GM23248 (cell line): ENCODE data around the gene ARL6IP1. TPM values are rescaled to one million over a fixed set of nuclear protein-coding genes. Genes with fewer than 3 reads are reported as not detected.

Experiments
- DNase-seq: peaks from one replicate; pipeline ENCODE4 v3.0.0-alpha.2; 2015
- H2AFZ ChIP-seq: fragments of 200-600 bp; sonication (generic); 2 replicates; pipeline ENCODE4 v1.6.1; 2016; ENCODE audit warnings: antibody characterized with exemption
- H3F3A ChIP-seq: fragments of 200-600 bp; sonication (generic); 2 replicates; pipeline ENCODE4 v1.6.1; 2016; ENCODE audit warnings: mild to moderate bottlenecking, antibody characterized with exemption, mixed run types; ENCODE audit not compliant: insufficient read depth
- H3K27ac ChIP-seq: fragments of 200-600 bp; sonication (generic); 2 replicates; pipeline ENCODE4 v1.5.1; 2016; ENCODE audit warnings: mild to moderate bottlenecking
- H3K27me3 ChIP-seq: fragments of 200-600 bp; sonication (generic); replicated peaks from 2 replicates; pipeline ENCODE4 v1.6.1; 2016; ENCODE audit warnings: mild to moderate bottlenecking; ENCODE audit not compliant: insufficient read depth
- H3K36me3 ChIP-seq: fragments of 200-600 bp; sonication (generic); 2 replicates; pipeline ENCODE4 v1.6.1; 2016; ENCODE audit warnings: low read depth, mild to moderate bottlenecking
- H3K4me1 ChIP-seq: fragments of 200-600 bp; sonication (generic); 2 replicates; pipeline ENCODE4 v1.6.1; 2016; ENCODE audit warnings: mild to moderate bottlenecking; ENCODE audit not compliant: insufficient read depth
- H3K4me2 ChIP-seq: fragments of 200-600 bp; sonication (generic); one replicate; pipeline ENCODE4 v1.6.1; 2016; ENCODE audit warnings: mild to moderate bottlenecking; ENCODE audit not compliant: unreplicated experiment
- H3K4me3 ChIP-seq: fragments of 200-600 bp; sonication (generic); 2 replicates; pipeline ENCODE4 v1.5.1; 2016; ENCODE audit warnings: mild to moderate bottlenecking
- H3K79me2 ChIP-seq: fragments of 200-600 bp; sonication (generic); 2 replicates; pipeline ENCODE4 v1.6.1; 2016; ENCODE audit warnings: mild to moderate bottlenecking; ENCODE audit not compliant: insufficient read depth
- H3K9ac ChIP-seq: fragments of 200-600 bp; sonication (generic); 2 replicates; pipeline ENCODE4 v1.6.1; 2016; ENCODE audit warnings: mild to moderate bottlenecking
- H3K9me2 ChIP-seq: fragments of 200-600 bp; sonication (generic); 2 replicates; pipeline ENCODE4 v1.6.1; 2016; ENCODE audit warnings: mixed run types, mild to moderate bottlenecking, moderate library complexity; ENCODE audit not compliant: insufficient read depth
- H3K9me3 ChIP-seq: fragments of 200-600 bp; sonication (generic); one replicate; pipeline ENCODE4 v1.6.1; 2017; ENCODE audit warnings: low read depth
- H4K20me1 ChIP-seq: fragments of 200-600 bp; sonication (generic); 2 replicates; pipeline ENCODE4 v1.6.0; 2016; ENCODE audit not compliant: insufficient read depth
- EZH2 ChIP-seq: fragments of 200-600 bp; sonication (generic); IDR thresholded peaks from 2 replicates; pipeline ENCODE4 v1.6.1; 2018; ENCODE audit warnings: antibody characterized with exemption, mild to moderate bottlenecking; ENCODE audit not compliant: insufficient read depth, poor library complexity, severe bottlenecking
- EZH2phosphoT487 ChIP-seq: fragments of 200-600 bp; sonication (generic); IDR thresholded peaks from 2 replicates; pipeline ENCODE4 v1.6.1; 2018; ENCODE audit warnings: antibody characterized with exemption, moderate library complexity, mild to moderate bottlenecking, low read depth; ENCODE audit not compliant: insufficient read depth
- WGBS, 2 experiments: methylation state at CpG; one replicate each; pipeline ENCODE4 v1.1.6; 2015 to 2017; ENCODE audit warnings: low lambda C conversion rate in 2 of 2, low coverage in 1 of 2; ENCODE audit errors: missing lambda C conversion rate in 2 of 2; 5-methylcytosine and 5-hydroxymethylcytosine counted together
- in situ Hi-C: fragments of 300-500 bp; cut with MboI; formaldehyde crosslinking; loops from 2 replicates; pipeline ENCODE4 v1.15.0; 2020
- polyA plus RNA-seq: library from polyadenylated mRNA; unstranded; fragments of >200 nt; fragmentation: Nextera tagmentation; extraction: Ambion mirVana; gene quantifications from 2 replicates; pipeline ENCODE4 v1.2.1, GENCODE V29; 2016
- total RNA-seq: library from RNA; depleted of rRNA; stranded (reverse); fragments of >200 nt; shearing (Covaris generic); gene quantifications from 2 replicates; pipeline ENCODE4 v1.2.3, GENCODE V29; 2014

ARL6IP1 gene
- total and polyA plus RNA-seq, 2 experiments from 2014 or later = 131 to 201 TPM

DNA sequence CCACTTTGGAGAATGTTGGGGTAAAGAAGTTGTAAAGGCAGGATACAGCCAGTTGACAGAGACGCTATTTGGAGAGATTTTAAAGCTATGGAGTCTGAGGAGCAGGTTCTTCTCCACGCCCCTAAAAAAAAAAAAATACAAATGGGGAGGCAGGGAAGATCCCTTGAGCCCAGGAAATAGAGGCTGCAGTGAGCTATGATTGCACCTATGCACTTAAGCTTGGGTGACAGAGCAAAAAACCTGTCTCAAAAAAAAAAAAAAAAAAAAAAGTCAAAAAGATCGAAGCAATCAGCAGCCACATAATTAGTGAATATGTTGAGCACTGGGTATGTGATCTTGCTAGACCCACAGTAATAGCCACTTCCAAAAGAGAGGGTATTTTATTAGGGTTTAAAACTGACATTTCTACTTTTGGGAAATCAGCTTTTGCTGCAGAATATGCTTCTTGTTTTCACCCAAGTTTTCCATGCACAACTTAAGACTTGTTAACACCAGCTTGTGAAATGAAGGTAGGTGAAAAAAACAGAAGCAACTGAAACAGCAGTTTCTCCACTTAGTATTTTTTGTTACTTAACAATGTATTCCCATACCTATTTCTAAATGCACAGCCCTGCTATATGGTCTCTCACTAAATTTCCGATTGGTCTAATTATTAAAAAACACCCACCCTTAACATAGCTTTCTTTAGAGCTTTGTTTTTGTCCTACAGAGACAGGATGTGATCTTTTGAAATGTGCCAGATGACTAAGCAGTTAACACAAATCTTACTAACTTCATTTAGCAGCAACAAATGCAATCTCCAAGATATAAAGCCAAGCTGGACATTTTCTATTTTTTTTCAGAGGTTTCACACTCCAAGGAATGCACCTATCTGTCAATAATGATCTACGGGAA is 2.5 kb upstream of the ARL6IP1 start:
- H3K4me2 ChIP-seq = peak overlapping the region; percentile 57
- H3K27ac ChIP-seq = peak overlapping the region; percentile 62
- WGBS, 2 experiments = 75 to 78% methylated on average over 5 of the region's 5 CpGs
- peak overlapping the region; percentile 28 for H3K9ac ChIP-seq
- peak; percentile 65 for DNase-seq
- no peak for TF ChIP-seq EZH2
- no peaks in the 10 kb centered on the region for H3K9me3 ChIP-seq
- peaks cover 49% of the 10 kb centered on the region for H3K79me2 ChIP-seq
- no peak overlapping the region for H2AFZ ChIP-seq
- no peaks in the 10 kb centered on the region for H3K9me2 ChIP-seq
- H4K20me1 ChIP-seq = no peaks in the 10 kb centered on the region
- H3K36me3 ChIP-seq = peaks cover 25% of the 10 kb centered on the region
- no peaks in the 10 kb centered on the region for H3K27me3 ChIP-seq
- H3F3A ChIP-seq = peaks cover 43% of the 10 kb centered on the region
- peaks cover 36% of the 10 kb centered on the region for H3K4me1 ChIP-seq
- in situ Hi-C loops = loop anchor here (25.0 kb wide), 1 partner anchor 733 kb away; no protein-coding TSS in a partner anchor
- H3K4me3 ChIP-seq = 0 out of 2 replicates have a peak overlapping the region, but pooled peaks have one; percentile 6

DNA sequence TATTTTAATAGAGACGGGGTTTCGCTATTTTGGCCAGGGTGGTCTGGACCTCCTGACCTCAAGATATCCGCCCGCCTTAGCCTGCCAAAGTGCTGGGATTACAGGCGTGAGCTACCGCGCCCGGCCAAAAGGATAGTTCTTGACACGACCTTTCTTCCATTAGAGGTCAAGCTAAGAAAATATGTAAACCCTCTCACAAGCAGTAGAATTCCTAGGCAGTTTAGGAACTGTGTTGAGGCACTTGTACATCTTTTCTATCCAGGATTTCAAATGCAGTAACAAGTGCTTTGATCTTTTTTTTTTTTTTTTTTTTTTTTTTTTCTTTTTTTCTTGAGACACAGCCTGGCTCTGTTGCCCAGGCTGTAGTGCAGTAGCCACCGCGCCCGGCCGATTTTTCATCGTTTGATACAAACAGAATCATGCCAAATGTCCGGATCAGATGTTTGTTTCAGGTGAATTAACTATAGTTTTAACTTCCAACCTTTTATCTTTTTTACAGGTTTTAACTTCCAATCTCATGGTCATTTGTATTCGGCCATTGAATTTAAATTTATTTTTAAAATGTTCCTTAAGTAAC is 1.5 kb upstream of the ARL6IP1 start:
- H3F3A ChIP-seq = peaks cover 43% of the 10 kb centered on the region
- no peaks in the 10 kb centered on the region for H3K9me2 ChIP-seq
- peaks cover 17% of the 10 kb centered on the region; the same call in 1 of the 2 replicates for H3K36me3 ChIP-seq
- TF ChIP-seq EZH2phosphoT487 (no peak), EZH2 (no peak)
- H3K4me2 ChIP-seq = no peak overlapping the region
- DNase-seq = no peak
- no peak overlapping the region for H2AFZ ChIP-seq
- H4K20me1 ChIP-seq = no peaks in the 10 kb centered on the region
- H3K27ac ChIP-seq = no peak overlapping the region
- H3K9ac ChIP-seq = no peak overlapping the region
- no peaks in the 10 kb centered on the region for H3K9me3 ChIP-seq
- peaks cover 59% of the 10 kb centered on the region for H3K79me2 ChIP-seq
- peaks cover 38% of the 10 kb centered on the region for H3K4me1 ChIP-seq
- H3K4me3 ChIP-seq = no peak overlapping the region
- H3K27me3 ChIP-seq = no peaks in the 10 kb centered on the region
- 96% methylated on average over 16 of the region's 16 CpGs for WGBS, 2 experiments
- in situ Hi-C loops = loop anchor here (25.0 kb wide), 1 partner anchor 734 kb away; no protein-coding TSS in a partner anchor

DNA sequence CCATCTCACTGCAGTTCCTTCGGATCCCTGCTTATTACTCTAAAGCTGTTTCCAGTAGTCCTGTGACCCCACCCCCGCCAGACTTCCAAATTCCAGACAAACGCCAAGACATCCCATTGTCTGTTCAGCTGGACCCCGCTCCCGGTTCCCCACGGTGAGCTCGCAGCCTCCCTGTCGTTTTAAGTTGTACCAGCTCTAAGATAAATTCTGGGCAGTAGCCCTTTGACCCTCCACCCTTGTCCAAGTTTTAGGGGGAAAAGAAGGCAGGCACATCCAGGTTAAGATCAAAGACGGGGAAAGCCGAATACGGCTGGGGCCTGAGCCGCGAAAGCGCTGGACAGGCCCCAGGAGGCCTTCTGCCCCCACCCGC is 589 bp downstream of the ARL6IP1 start:
- H3K79me2 ChIP-seq = peaks cover 64% of the 10 kb centered on the region
- H3K9ac ChIP-seq = peak overlapping the region; percentile 95
- H3K4me1 ChIP-seq = peaks cover 38% of the 10 kb centered on the region
- no peaks in the 10 kb centered on the region for H3K9me3 ChIP-seq
- peak; percentile 69 for DNase-seq
- H3K9me2 ChIP-seq = no peaks in the 10 kb centered on the region
- peak overlapping the region; percentile 85 for H3K27ac ChIP-seq
- 1 to 4% methylated on average over 11 to 15 of the region's 15 CpGs for WGBS, 2 experiments
- peaks cover 21% of the 10 kb centered on the region; the same call in 1 of the 2 replicates for H3K36me3 ChIP-seq
- peak overlapping the region; percentile 92 for H3K4me2 ChIP-seq
- no peaks in the 10 kb centered on the region for H4K20me1 ChIP-seq
- H3K4me3 ChIP-seq = peak overlapping the region; percentile 89
- peak overlapping the region; percentile 51 for H2AFZ ChIP-seq
- in situ Hi-C loops = loop anchor here (25.0 kb wide), 1 partner anchor 737 kb away; no protein-coding TSS in a partner anchor
- TF ChIP-seq EZH2 (no peak), EZH2phosphoT487 (no peak)
- H3F3A ChIP-seq = peaks cover 32% of the 10 kb centered on the region
- no peaks in the 10 kb centered on the region for H3K27me3 ChIP-seq

DNA sequence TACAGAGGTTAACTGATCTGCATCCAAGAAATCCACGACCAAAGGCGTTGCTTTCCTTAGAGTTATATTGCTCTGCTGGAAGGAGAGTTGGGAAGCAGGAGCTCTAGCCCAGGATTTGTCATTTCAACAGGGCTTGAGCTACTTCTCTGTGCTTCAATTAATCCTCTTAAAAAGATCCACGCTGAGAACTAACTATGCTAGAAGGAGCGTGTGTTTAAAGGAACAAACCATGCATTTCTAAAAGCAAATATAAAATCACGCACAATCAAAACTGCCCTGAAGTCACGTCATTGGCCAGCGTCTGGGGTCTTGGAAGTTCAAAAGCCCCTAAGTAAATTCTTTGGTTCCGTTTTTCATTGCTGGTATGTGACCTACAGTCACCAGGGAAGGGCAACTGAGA is 1.1 kb downstream of the ARL6IP1 start:
- peak overlapping the region; percentile 95 for H3K9ac ChIP-seq
- WGBS, 2 experiments = 0% methylated on average over 8 of the region's 8 CpGs
- H3K79me2 ChIP-seq = peaks cover 68% of the 10 kb centered on the region
- H3K36me3 ChIP-seq = peaks cover 23% of the 10 kb centered on the region
- peak; percentile 48 for DNase-seq
- H3K9me3 ChIP-seq = no peaks in the 10 kb centered on the region
- H3K27ac ChIP-seq = peak overlapping the region; percentile 85
- H4K20me1 ChIP-seq = no peaks in the 10 kb centered on the region
- H3K9me2 ChIP-seq = no peaks in the 10 kb centered on the region
- H3K4me3 ChIP-seq = peak overlapping the region; percentile 89
- H3F3A ChIP-seq = peaks cover 28% of the 10 kb centered on the region
- H2AFZ ChIP-seq = peak overlapping the region; percentile 51
- TF ChIP-seq EZH2 = no peak
- no peak for TF ChIP-seq EZH2phosphoT487
- in situ Hi-C loops = loop anchor here (25.0 kb wide), 1 partner anchor 737 kb away; no protein-coding TSS in a partner anchor
- H3K27me3 ChIP-seq = no peaks in the 10 kb centered on the region
- H3K4me1 ChIP-seq = peaks cover 37% of the 10 kb centered on the region
- peak overlapping the region; percentile 92 for H3K4me2 ChIP-seq
